Measurements from ENCODE around the gene CIPC.

CIPC gene

DNA sequence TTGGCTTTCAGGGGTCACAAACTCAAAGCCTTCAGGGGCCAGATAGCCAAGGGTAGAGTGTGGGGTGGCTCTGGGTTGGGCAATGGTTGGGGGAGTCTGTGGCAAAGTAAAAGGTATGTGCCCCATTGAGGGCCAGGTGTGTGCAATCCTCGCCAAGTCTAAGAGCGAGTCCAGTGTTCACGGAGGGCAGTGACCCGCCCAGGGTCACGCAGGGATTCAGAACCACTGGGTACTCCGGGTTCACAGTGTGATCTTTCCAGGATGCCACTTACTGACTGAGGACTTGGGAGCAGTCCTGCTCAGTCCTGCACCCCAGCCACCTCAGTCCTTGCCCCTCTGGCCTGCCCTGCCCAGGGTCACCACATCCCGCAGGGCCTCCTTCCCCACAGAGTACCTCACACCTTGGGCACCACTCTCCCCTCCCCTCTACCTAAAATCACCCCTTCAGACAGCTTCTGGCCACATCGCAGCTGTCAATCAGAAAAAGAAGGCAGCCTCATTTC, 27.8 kb downstream of the CIPC start:
- DNase-seq (ENCODE audit: low read depth) = no peak

DNA sequence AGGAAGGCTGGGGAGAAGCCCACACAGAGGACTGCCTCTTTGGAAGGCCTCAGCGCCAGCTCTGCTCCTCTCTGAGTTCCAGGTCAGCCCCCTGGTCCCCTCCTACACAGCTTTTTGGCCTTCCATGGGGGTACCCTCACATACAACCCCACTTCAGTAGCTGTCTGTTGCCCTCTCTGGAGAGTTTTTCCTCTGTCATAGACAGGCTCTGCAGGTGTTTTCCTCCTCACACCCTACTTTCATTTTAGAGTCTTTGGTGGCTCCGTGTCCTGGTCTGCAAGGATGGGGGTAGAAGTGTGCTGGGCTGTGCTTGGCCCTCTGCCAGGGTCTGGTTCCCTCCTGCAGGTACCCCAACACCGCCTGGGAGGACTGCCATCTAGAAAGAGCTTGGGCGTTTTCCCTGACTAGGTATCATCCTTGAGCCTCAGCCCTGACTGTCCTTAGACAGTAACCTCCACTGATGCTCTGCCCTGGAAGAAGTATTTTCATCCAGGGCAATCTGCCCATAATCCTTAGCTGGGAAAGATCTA, 28.5 kb downstream of the CIPC start:
- no peak for DNase-seq (ENCODE audit: low read depth)

DNA sequence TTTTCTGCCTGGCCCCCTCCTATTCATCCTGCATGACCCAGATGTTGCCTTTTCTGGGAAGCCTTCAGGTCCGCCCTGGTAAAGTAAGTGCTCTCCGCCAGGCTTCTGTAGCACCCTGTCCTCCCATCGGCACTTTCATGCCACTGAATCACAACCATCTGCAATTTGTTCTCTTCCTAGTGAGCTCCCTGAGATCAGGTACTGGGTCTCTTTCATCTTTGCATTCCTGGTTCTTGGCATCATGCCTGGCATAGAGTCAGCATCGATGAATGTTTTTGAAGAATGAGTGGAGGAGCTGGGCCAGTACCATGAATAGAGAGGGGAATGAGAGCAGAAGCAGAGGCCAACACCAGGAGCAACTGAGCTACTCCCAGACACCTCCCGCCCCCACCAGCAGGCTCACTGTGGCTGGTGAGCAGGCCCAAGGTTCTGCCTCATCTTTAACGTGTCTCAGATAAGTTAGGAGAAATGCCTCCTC, 30.4 kb downstream of the CIPC start:
- DNase-seq (ENCODE audit: low read depth) = no peak

DNA sequence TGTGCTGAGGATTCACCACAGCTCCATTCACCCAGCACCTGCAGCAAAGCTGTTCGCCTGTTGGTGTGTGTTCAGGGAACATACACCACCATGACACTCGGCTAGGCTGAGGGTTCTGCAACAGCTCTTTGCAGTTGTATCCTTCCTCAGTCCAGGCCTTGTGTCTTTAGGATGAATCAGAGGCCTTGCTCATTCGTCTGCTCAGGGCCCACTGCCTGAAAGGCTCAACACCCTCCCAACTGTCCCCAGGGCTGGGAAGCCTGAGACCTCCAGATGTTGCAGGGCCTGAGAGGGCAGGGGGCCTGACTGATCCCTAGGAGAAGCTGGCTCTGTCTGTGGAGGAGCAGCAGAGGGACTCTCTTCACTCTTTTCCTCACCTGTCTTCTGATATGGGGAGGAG, 32.3 kb downstream of the CIPC start:
- no peak for DNase-seq (ENCODE audit: low read depth)

DNA sequence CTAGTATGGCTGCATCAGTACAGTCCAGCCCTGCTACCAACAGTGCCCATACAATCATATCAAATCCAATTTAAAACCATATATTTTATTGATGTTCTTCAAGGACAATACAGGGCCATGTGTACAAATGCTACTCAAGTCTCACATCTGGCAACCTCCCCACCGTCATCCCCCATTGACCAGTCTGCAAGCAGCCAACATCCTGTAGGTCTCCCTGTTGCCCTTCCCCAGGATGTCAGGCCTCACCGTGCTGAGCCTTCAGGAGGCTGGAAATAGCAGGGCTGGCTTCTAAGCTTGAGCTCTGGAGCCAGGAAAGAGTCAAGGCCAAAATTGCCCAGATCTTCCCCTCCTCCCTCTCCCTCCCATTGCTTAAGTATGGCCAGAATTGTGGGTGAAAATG, 33.1 kb downstream of the CIPC start:
- DNase-seq (ENCODE audit: low read depth) = no peak

DNA sequence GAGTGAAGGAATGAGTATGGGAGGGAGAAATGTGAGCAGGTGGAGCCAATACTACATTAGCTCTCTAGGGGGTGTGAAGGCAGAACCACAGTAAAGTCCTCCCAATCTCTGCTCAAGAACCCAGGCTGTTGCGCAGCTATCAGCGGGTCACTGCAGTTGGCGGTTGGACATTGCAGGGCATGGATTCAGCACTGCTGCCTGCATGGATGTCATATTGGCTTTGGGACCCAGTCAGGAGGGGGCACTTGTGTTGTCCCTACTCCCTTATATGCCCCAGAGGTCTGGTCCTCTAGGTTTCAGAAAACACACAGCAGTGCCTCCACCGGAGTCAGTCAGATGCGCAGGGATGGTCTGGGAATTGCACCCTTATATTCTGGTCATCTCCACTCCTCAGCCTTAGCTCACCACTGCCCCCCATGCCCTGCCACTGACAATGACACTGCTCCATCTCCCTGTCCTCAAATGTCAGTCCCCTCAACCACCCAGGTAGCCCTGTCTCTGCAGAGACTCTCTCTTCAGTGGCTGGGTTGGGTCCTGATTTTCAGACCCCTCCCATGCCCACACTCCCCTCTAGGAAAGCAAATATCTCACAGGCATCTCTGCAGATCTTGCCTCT, 33.9 kb downstream of the CIPC start:
- no peak for DNase-seq (ENCODE audit: low read depth)

DNA sequence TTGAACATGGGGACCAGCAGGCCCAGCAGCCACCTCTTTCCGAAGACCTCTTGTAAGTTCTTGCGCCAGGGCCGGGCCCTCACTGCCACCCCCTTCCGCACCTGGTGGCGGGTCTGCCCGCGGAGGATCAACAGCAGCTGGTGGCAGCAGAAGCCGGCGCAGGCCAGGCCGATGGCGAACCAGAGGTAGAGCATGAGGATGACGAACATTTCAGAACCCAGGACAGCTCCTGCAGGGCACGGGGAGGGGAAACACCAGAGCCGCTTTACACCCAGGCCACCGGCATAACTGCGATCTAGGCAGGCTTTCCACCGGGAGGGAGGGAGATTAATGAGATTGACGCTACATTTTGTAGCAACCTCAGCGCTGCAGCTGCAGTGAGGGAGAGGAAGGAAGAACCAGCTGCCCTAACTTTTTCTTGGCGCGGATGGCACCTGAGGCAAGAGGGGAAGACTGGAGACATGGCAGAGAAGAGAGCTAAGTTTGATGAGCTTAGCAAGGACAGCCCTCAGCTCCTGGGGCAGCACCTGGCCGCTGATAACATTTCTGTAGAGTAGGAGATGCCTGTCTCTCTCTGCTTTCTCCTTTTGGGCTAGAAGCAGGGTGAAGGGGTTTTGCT, 35.8 kb downstream of the CIPC start:
- no peak for DNase-seq (ENCODE audit: low read depth)

DNA sequence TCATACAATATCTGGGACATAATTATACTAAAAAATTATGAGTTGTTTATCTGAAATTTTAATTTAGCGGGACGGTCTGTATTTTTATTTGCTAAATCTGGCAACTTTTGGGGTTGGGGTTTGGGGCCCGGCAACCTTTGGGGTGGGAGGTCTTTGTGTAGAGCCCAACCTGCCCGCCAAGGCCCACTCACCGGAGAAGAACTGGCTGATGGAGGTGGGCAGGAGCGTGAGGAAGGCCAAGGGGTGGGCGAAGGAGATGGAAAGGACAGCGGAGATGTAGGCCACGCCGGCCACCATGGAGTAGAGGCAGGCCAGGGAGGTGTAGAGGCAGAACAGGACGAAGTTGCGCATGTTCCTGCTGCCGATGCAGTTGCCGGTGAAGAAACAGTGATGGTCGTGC, 41.0 kb downstream of the CIPC start:
- DNase-seq (ENCODE audit: low read depth) = no peak

DNA sequence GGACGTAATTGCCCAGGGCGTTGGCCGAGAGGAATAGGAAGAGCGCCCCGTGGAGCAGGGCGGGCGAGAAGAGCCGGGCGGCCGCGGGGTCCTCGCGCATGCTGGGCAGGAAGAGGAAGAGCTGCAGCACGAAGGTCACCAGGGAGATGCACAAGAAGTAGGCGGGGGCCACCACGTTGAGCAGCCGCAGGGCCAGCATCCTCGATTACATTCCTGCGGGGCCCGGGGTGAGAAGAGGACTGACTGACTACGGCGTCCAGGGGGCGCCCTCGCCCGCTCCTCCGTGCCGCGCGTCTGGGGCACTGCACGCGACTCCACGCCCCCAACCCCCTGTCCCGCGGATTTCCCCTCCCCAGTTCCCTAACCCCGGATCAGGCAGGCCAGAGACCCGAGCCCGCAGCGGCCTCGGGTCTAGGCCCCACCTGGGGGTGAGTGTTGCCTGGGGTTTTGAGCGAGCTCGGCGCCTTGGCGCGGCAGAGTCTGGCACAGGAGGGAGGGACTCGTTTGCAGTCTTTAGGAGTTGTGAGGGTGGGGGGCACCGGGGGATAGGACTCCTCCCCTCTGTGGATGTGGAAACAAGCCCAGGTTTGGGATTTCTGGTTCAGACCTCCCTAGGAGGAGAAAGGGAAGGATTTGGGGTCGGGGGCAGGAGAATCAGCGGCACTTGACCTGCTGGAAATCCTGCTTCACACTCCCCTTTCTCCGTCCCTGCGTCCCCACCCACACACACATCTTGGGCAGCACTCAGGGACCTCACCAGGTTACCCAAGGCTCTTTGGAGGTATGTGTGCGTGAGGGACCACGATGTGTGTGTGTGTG, 41.7 kb downstream of the CIPC start:
- no peak for DNase-seq (ENCODE audit: low read depth)

DNA sequence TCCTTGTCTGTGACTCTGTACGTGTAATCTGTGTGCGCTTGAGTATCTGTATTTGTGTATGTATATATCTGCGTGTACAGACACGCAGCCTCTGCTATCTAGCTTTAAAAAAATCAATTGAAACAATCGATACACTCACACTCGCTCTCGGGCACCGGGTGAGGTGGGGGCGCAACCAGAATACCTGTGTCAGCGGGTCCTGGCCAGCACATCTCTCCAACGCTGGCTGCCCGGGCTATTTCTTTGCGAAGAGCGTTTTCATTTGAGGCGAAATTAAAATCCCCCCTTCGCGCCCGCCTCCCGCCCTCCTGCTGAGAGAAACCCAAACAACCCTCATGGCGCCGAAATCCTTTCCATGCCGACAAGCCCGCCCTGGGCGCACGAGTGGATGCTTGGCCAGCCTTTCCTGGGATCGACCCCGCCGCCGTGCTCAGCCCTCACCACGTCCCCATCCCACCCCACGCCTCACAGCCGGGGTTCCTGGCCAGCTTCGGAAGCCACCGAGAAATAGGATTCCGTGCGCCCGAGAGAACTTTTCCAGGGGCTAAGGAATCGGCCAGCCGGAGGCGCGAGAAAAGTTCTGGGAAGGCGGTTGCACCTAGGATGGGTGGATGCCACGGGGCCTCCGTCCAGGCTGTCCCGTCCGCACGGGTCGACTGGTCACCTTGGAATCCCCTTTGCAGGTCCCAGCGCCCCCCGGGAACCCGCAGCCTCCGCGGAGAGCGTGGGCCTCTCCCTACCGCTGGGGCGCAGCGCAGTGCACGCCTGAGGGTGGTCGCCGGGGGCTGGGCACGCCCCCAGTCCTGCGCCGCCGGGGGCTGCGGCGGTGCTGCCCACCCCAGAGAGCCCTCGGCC, 42.5 kb downstream of the CIPC start:
- DNase-seq (ENCODE audit: low read depth) = no peak

DNA sequence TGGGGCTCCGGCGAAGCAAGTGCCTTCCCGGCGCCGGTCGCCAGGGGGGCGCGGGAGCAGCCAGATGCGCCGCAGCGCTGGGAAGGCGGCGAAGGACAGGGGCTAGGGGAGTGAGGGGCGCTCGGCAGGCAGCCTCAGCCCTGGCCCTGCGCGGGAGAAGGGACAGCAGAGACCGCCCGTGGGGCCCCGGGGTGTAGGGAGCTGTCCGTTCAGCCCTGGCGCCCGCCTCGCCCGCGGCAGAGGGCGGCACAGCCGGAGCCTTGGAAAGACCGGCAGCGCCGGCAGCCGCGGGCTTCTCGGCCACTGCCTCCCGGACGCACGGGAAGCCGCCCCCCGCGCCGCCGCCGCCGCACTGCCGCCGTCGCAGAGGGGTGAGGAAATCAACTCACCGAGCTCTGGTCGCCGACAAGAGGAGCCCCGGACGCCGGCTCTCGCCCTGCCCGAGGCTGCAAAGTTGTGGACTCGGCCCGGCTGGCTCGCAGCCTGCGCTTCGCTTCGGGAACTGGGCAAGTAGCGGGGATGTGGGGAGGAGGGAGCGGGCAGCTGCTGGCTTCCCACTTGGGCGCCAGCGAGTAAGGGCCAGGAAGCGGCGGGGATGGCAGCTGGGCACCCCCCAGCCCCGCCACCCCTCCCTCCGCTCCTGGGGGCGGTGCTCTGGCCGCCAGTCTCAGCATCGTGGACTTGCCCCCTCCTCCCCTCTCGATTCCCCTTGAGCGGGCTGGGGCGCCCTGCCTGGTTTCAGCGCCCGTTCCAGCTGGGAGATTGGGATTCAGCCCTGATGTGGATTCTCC, 43.4 kb downstream of the CIPC start, which contains the start of gene ZDHHC22:
Gene ZDHHC22, minus strand, starts transcription at position 578 of the 791 bp plus-strand sequence. CDS start 2,053 bp downstream, outside the sequence.
- DNase-seq (ENCODE audit: low read depth) = no peak

DNA sequence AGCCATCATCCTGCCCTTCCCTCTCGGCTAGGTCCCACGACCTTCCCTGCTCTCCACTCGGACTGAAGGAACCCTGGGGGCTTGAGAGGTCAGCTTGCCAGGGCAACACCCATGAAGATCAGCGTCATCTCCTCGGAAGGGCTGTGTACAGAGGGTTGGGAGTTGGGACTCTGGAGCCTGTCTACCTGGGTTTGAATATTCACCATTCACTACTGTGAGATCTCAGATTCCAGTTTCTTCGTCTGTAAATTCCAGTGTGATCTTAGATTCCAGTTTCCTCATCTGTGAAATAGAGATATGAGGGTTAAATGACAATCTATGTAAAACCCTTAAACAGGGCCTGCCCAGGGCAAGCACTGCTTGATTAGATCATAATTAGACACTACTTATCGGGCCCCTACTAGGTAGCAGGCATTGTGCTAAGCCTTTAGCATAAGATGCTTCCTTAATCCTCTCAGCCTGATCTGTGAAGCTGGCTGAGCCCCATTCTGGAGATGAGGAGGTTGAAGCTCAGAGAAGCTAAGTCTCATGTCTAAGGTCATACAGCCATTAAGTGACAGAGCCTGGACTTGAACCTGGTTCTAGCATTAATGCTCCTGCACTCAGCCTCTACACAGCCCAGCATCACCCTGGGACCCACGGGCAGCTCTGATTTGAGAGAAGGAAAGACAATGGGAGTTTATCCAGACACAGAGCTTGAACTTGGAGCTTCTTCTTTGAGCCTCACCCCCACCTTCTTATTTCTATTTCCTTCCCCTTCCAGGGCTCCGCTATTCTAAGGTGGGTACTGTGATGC, 44.1 kb downstream of the CIPC start:
- no peak for DNase-seq (ENCODE audit: low read depth)

DNA sequence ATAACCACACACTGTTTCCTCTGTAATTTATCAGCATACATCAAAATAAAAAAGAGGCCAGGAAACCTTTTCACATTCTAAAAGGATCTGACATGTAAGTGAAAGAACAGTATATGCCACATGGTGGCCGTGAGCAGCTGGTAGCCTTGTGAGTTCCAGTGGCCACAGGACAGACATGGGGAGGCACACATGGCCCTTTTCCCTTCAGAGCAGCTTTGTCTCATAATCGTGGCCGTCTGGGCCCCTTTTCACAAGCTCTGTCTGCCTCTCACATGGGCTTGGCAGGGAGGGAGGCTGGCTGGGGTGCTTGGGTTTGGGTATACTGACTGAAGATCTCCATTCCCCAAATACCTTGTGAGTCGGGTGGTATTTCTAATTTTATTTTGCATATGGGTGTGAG, 45.0 kb downstream of the CIPC start:
- no peak for DNase-seq (ENCODE audit: low read depth)

DNA sequence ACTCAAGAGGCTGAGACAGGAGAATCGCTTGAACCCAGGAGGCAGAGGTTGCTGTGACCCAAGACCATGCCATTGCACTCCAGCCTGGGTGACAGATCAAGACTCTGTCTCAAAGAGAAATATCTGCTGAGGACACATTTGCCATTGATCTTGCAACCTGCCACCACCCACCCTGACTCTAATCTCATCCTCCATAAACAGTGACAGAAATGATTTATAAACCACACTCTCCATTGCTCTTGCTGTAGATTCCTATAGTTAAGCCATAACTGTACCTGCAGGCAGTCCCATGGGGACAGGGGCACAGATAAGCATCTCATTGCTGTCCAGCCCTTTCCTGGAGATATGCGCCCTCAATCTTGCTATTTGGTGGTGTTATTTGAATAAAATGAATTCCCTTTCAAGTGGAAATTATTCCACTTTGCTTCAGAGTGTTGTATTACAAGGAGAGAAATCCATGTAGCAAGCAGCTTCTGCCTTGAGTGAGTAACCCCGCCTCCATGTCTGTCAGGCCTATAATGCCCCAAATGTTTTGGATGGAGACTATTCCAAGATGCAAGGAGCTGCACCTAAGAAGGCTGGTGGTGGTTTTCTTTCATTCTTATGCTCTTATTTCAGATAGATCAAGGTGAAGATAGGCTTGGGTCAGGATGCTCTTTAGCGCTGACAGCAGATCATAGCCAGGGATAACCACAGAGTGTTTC, 46.5 kb downstream of the CIPC start:
- no peak for DNase-seq (ENCODE audit: low read depth)

DNA sequence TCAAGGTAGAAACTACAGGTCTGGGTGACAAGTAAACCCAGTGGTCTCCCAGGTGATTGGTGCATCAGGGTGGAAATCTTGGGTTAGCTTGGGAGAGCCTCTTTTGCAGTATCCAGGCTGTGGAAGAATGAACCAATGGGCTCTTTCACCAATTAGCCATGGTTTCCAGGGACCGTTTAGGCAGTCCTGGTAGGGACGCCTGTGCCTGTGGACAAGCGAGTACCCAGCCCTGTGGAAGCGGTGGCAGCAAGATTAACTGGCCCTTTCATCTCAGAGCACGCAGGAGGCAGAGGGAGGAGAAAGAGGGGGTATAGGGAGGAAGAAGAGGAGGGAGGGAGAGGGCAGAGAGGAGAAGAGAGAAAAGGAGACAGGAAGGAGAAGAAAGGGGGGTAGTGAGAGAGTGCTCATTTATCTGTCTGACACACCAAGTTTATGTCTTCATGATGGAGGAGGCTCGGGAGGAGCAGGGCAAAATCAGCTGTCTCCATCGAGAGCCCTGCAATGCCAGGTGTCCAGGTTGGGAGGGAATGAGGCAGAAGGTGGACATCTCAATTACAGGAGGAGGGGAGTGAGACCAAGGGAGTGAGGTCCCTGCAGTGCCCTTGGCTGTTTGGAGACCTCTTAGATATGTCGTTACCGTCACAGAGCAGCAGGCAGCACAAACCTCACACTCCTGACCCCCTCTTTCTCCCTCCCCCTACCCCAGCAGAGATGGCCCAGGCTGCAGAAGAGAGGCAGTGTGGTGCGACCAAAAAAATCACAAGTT, 48.1 kb downstream of the CIPC start:
- DNase-seq (ENCODE audit: low read depth) = no peak

DNA sequence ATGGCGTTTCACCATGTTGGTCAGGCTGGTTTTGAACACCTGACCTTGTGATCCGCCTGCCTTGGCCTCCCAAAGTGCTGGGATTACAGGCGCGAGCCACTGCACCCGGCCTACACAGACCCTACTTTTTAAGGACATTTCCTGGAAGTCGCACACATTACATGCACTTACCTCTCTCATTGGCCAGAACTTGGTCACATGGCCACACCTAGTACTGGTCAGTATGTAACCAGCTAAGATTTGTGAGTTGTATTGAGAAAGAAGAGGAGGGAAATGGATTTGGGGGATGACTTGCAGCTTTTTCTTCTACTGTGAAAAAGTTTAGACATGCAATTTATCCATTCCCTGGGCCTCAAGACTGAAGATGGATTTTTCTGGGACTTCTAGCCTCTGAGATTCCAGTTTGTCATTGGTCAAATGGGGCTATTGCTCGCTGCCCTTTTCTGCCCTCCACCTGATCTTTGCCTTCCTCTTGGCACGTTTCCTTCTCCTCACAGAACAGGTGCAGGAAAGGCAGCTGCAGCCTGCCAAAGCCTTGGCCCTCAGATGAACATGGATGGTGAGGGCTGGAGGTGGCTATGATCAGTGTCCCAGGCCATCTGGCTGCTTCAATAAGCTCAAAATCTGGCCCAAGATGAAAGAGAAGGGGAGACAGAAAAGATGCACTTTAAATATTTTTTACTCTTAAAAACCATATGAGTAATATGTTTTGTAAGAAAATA, 50.6 kb downstream of the CIPC start:
- DNase-seq (ENCODE audit: low read depth) = no peak

DNA sequence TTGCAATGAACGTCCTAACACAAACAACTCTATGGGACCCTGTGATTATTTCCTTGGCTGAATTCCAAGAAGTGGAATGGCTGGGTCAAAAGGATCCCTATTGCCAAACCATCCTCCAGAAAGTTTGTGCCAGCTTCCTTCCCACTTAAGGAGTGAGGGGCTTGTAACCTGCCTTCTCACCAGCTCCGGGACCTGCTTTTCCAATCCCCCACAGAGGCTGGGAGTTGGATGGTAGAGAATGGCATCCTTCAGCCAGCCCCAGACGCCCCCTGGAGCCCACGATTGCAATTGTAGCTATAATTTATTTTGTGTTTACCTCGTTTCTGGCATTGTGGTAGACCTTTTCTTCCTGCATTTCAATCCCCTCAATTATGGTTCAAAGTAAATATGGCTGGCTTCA, 53.2 kb downstream of the CIPC start:
- no peak for DNase-seq (ENCODE audit: low read depth)

All from T-helper 22 cell (primary cell).